Activated naive CD8-positive, alpha-beta T cell (primary cell): ENCODE measurements around the gene PCDH17.

ENCODE experiments used
- H3K27ac Mint-ChIP-seq: one replicate; pipeline ENCODE4 v1.8.0; 2021; ENCODE audit warnings: mixed read lengths
- H3K27me3 Mint-ChIP-seq: one replicate; pipeline ENCODE4 v1.8.0; 2021; ENCODE audit warnings: mixed read lengths
- H3K36me3 Mint-ChIP-seq: one replicate; pipeline ENCODE4 v1.8.0; 2021; ENCODE audit warnings: mixed read lengths
- H3K4me1 Mint-ChIP-seq: one replicate; pipeline ENCODE4 v1.8.0; 2021; ENCODE audit warnings: low read depth, mixed read lengths
- H3K4me3 Mint-ChIP-seq: one replicate; pipeline ENCODE4 v1.8.0; 2021; ENCODE audit warnings: mild to moderate bottlenecking, mixed read lengths
- H3K9me3 Mint-ChIP-seq: one replicate; pipeline ENCODE4 v1.8.0; 2021; ENCODE audit warnings: low read depth, mixed read lengths

PCDH17 gene

DNA sequence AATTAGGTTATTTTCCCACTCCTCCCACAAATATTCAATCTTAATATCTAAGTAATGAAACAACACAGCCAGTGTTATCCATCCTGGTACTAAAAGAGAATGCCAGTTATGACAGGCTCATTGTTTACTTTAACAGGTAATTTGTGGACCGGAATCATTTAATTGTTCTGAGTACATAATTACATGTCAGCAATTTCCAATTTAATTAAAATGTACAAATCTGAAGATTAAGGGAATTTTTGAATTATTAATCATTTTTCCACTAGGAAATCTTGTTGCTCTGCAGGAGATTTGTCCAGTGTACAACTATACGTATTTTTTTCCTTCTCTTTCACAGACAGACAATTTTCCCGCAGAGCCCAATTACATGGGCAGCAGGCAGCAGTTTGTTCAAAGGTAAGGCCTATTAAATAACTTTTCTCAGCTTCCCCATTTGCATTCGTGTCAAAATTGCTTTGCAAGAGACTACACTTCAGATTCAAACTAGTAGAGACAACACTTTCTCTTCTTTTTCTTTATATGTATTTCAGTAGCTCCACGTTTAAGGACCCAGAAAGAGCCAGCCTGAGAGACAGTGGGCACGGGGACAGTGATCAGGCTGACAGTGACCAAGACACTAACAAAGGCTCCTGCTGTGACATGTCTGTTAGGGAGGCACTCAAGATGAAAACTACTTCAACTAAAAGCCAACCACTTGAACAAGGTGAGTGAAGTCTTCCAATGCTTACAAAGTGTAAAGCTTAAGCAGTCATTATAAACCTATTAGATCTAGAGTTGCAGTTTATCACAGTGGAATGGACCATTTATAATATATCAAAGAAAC lies 34.8 kb downstream of the PCDH17 start:
- Mint-ChIP-seq H3K4me3 (no peak overlapping the region), H3K9me3 (no peaks in the 10 kb centered on the region), H3K27me3 (no peaks in the 10 kb centered on the region), H3K27ac (no peak overlapping the region), H3K4me1 (no peaks in the 10 kb centered on the region), H3K36me3 (no peaks in the 10 kb centered on the region)

DNA sequence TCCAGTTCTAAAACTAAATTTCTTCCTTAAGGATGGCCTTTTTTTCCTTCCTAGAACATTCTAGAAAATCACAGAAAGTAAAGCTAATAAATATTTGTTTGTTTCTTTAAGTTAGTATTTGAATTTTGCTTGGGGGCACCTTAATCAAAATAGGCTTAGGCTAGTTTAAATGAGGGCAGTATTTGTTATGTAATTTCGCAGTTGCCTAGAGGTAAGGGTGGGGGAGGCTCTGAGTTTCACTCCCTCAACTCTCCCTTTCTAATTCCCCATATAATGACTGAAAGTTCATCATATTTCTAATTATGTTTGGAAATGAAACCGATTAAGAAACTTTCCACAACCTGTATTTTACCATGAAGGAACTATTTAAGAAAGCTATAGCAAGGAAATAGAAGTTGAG lies 40.6 kb downstream of the PCDH17 start:
- no peak overlapping the region for H3K27ac Mint-ChIP-seq
- H3K4me3 Mint-ChIP-seq: no peak overlapping the region
- H3K4me1 Mint-ChIP-seq: no peaks in the 10 kb centered on the region
- H3K36me3 Mint-ChIP-seq: no peaks in the 10 kb centered on the region
- no peaks in the 10 kb centered on the region for H3K27me3 Mint-ChIP-seq
- H3K9me3 Mint-ChIP-seq: peaks cover 3% of the 10 kb centered on the region

GRCh38 chr13:57673197-57673596 lies 41.7 kb downstream of the PCDH17 start:
- Mint-ChIP-seq H3K27ac (no peak overlapping the region), H3K9me3 (peaks cover 3% of the 10 kb centered on the region), H3K4me3 (no peak overlapping the region), H3K36me3 (no peaks in the 10 kb centered on the region), H3K4me1 (no peaks in the 10 kb centered on the region), H3K27me3 (no peaks in the 10 kb centered on the region)

DNA sequence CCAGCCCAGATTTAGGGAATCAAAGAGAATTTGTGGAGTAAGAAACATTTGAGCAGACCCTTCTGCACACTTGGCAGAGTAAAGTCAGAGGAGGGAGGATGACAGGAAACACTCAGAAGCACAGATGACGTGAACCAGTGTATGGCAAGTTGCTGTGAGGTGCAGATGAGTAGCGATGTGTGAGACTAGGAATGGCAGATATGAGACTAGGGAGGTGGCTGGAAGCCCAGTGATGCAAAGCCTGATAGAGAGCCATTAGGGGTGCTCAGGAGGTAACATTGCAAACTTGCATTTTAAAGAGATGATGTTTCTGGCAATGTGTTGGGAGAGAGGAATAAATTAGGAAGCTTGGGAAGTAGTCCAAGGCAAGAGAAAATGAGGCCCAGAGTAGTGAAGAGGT lies 44.0 kb downstream of the PCDH17 start:
- Mint-ChIP-seq H3K4me1 (no peaks in the 10 kb centered on the region), H3K4me3 (no peak overlapping the region), H3K27me3 (no peaks in the 10 kb centered on the region), H3K36me3 (no peaks in the 10 kb centered on the region), H3K27ac (no peak overlapping the region), H3K9me3 (peaks cover 3% of the 10 kb centered on the region)

DNA sequence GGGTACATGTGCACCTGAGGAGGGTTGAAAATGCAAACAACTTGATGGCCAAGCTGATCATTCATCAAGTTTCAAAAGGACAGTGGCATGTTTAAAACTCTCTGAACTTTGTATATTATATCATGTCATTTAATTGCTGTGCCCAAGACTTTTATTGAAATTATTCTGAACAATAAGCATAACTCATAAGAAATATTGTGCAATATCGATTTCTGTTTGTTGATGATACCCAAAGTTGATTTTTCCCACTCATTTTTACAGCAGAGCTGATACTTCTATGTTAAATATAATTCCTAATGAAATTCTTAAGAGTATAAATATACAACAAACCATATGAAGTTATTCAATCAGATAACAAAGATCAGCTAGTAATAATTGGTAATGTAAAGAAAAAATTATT lies 49.1 kb downstream of the PCDH17 start:
- Mint-ChIP-seq H3K36me3 (no peaks in the 10 kb centered on the region), H3K4me1 (no peaks in the 10 kb centered on the region), H3K4me3 (no peak overlapping the region), H3K27ac (no peak overlapping the region), H3K9me3 (peaks cover 9% of the 10 kb centered on the region), H3K27me3 (no peaks in the 10 kb centered on the region)

DNA sequence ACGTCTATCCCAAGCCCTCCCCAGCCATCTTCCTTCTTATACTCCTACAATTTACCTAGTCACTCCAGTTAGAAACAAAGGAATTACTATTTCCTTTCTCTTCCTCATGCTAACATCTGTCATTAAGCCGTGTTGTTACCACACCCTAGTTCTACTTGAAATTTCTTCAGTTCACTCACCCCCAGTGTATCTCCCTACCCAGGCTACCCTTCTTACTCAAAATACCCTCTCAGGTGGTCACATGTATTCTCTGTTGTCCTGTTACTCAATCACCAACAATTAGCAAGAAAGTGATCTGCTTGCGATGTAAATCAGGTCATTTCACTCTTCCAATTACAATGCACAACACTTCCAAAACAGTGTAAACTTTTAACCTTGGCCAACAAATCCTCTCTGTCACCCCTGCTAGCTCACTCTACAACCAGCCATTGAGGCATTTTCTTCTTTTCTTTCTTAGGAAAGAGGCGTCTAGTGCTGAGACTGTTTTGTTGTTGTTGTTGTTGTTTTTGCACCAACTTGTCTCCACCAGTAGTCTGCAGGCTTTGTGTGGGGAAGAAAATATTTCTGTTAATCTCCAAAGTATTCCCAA lies 50.7 kb downstream of the PCDH17 start:
- Mint-ChIP-seq H3K9me3 (peaks cover 9% of the 10 kb centered on the region), H3K36me3 (no peaks in the 10 kb centered on the region), H3K4me3 (no peak overlapping the region), H3K27ac (no peak overlapping the region), H3K27me3 (no peaks in the 10 kb centered on the region), H3K4me1 (no peaks in the 10 kb centered on the region)

DNA sequence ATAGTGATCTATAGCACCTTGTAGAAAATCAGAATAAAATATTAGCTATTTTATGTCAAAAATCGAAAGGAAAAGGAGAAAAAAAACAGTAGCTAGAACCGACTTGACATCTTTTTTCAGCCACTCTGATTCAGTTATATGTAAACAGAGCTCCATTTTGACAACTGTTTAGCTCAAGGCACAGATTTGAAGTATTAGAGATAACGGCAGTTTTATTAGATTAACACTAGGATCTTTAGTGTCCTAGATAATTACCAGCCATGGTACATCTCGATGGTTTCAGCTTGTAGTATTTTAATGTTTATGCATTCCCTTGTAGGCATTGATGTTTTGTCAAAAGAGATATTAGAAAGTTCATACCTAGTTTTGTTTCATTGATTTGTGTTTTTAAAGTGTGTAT lies 67.3 kb downstream of the PCDH17 start:
- Mint-ChIP-seq H3K4me1 (no peaks in the 10 kb centered on the region), H3K27me3 (no peaks in the 10 kb centered on the region), H3K4me3 (no peak overlapping the region), H3K36me3 (no peaks in the 10 kb centered on the region), H3K9me3 (peaks cover 3% of the 10 kb centered on the region), H3K27ac (no peak overlapping the region)

GRCh38 chr13:57704031-57704430 lies 72.5 kb downstream of the PCDH17 start:
- H3K36me3 Mint-ChIP-seq: no peaks in the 10 kb centered on the region
- peaks cover 3% of the 10 kb centered on the region for H3K9me3 Mint-ChIP-seq
- H3K4me1 Mint-ChIP-seq: no peaks in the 10 kb centered on the region
- no peaks in the 10 kb centered on the region for H3K27me3 Mint-ChIP-seq
- no peak overlapping the region for H3K4me3 Mint-ChIP-seq
- H3K27ac Mint-ChIP-seq: no peak overlapping the region

GRCh38 chr13:57716295-57716694 lies 84.8 kb downstream of the PCDH17 start:
- Mint-ChIP-seq H3K4me3 (no peak overlapping the region), H3K9me3 (no peaks in the 10 kb centered on the region), H3K27ac (no peak overlapping the region), H3K27me3 (no peaks in the 10 kb centered on the region), H3K36me3 (no peaks in the 10 kb centered on the region), H3K4me1 (no peaks in the 10 kb centered on the region)

DNA sequence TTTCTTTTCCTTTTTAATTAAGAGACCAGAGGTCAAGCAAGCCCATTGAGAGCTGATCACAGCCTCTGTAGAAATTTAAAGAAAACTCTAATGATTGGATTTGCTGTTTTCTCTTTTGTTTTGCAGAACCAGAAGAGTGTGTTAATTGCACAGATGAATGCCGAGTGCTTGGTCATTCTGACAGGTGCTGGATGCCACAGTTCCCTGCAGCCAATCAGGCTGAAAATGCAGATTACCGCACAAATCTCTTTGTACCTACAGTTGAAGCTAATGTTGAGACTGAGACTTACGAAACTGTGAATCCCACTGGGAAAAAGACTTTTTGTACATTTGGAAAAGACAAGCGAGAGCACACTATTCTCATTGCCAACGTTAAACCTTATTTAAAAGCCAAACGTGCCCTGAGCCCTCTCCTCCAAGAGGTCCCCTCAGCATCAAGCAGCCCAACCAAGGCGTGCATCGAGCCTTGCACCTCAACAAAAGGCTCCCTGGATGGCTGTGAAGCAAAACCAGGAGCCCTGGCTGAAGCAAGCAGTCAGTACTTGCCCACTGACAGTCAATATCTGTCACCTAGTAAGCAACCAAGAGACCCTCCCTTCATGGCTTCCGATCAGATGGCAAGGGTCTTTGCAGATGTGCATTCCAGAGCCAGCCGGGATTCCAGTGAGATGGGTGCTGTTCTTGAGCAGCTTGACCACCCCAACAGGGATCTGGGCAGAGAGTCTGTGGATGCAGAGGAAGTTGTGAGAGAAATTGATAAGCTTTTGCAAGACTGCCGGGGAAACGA lies 93.1 kb downstream of the PCDH17 start:
- Mint-ChIP-seq H3K9me3 (peaks cover 6% of the 10 kb centered on the region), H3K27me3 (no peaks in the 10 kb centered on the region), H3K4me1 (no peaks in the 10 kb centered on the region), H3K36me3 (no peaks in the 10 kb centered on the region), H3K4me3 (no peak overlapping the region), H3K27ac (no peak overlapping the region)

DNA sequence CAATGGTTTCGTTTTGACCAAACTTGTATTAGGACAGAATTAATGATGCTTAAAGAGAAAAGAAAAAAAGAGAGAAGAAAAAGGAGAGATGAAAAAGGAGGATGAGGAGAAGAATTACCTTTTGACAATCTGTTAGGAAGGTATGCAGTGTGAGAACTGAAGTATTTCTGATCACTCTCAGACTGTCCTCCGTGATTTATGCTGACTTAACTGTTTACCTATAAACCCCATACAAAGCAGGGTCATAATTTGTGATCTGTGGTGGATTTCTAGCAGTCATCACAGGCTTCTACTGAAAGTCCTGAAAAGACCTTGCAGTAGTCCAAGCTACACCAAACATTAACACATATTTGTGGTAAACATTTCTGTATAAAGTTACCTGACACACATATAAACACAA lies 93.9 kb downstream of the PCDH17 start:
- Mint-ChIP-seq H3K4me1 (no peaks in the 10 kb centered on the region), H3K4me3 (no peak overlapping the region), H3K27me3 (no peaks in the 10 kb centered on the region), H3K36me3 (no peaks in the 10 kb centered on the region), H3K27ac (no peak overlapping the region), H3K9me3 (peaks cover 6% of the 10 kb centered on the region)

- peaks cover 1% of the 10 kb centered on the region for H3K9me3 Mint-ChIP-seq
- no peaks in the 10 kb centered on the region for H3K36me3 Mint-ChIP-seq
- no peak overlapping the region for H3K27ac Mint-ChIP-seq
- no peaks in the 10 kb centered on the region for H3K4me1 Mint-ChIP-seq
- H3K4me3 Mint-ChIP-seq: no peak overlapping the region
- H3K27me3 Mint-ChIP-seq: no peaks in the 10 kb centered on the region
Measured at GRCh38 chr13:57726981-57727380, 95.4 kb downstream of the PCDH17 start.

- Mint-ChIP-seq H3K4me3 (no peak overlapping the region), H3K27me3 (no peaks in the 10 kb centered on the region), H3K4me1 (no peaks in the 10 kb centered on the region), H3K36me3 (no peaks in the 10 kb centered on the region), H3K9me3 (peaks cover 6% of the 10 kb centered on the region), H3K27ac (no peak overlapping the region)
Measured at GRCh38 chr13:57734306-57734705, 102.8 kb downstream of the PCDH17 start.

DNA sequence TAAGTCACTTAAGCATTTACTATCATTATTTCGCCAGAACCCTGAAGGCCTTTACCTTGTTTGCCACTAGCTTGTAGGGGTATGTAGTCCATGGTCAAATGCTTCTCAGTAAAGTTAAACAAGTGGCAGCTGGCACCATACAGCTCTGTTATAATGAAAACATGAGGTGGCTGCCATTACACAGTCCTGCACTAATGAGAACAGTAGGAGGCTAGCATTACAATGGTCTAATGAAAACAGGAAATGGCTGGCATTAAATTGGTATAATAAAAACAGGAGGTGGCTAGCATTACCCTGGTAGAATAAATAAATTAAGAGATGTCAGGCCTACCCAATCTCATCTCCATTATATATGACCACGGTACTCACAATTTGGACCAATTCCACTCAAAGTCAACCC lies 107.5 kb downstream of the PCDH17 start:
- Mint-ChIP-seq H3K27me3 (no peaks in the 10 kb centered on the region), H3K27ac (no peak overlapping the region), H3K4me1 (no peaks in the 10 kb centered on the region), H3K36me3 (no peaks in the 10 kb centered on the region), H3K4me3 (no peak overlapping the region), H3K9me3 (no peaks in the 10 kb centered on the region)

DNA sequence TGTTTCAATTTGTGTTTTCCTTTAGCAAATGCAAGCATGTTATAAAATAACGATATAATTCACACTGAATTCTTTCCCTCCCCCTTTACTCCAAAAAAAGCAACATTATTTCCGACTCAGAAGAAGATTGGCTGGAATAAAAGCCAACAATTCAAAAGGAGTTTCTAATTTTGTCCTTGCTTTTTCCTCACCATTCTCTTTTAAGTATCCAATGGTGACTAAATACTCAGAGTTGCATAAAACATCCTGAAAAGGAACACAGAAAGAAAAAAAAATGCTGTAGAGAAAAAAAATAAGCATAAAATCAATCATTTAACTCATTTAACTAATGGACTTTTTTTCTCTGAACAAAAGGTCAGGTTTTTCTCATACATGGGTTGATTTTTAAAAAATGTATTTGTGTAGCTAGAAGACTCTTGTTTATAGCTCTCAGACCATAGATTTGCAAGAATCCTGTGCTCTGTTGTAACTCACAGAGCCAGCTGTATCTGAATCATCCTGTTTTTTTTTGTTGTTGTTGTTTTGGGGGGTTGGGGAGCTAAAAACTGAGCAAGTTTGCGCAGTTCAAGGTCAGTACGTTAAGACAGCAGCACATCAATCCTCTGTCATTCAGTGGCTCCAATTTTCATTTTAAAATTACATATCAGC lies 108.1 kb downstream of the PCDH17 start:
- H3K4me3 Mint-ChIP-seq: no peak overlapping the region
- no peak overlapping the region for H3K27ac Mint-ChIP-seq
- H3K27me3 Mint-ChIP-seq: no peaks in the 10 kb centered on the region
- no peaks in the 10 kb centered on the region for H3K9me3 Mint-ChIP-seq
- no peaks in the 10 kb centered on the region for H3K4me1 Mint-ChIP-seq
- no peaks in the 10 kb centered on the region for H3K36me3 Mint-ChIP-seq
